ENCODE data around the gene BCL11A.

Gene BCL11A

DNA sequence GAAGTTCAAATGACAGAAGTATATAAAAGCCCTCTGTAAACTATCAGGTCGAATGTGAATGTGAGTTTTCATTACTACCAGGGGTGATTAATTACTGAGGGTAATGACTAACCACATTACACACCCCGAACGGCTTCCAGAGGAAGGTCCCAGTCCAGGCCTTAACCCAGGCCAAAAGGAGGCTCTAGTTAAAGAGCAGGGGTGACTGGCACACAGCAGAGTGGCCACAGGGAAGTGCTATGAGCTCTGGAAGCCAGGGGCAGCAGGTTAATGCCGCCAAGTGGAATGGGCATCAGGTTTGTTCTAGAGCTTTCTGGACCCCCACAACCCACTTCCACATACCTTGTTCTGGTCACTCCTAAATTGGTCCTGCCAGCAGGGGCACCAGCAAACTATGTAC, 87.7 kb downstream of the BCL11A start:
- no peak for DNase-seq (ENCODE audit: low read depth in 2 of 2)

GRCh38 chr2:60463249-60463648, 90.2 kb downstream of the BCL11A start:
- DNase-seq (ENCODE audit: low read depth in 2 of 2) = no peak

DNA sequence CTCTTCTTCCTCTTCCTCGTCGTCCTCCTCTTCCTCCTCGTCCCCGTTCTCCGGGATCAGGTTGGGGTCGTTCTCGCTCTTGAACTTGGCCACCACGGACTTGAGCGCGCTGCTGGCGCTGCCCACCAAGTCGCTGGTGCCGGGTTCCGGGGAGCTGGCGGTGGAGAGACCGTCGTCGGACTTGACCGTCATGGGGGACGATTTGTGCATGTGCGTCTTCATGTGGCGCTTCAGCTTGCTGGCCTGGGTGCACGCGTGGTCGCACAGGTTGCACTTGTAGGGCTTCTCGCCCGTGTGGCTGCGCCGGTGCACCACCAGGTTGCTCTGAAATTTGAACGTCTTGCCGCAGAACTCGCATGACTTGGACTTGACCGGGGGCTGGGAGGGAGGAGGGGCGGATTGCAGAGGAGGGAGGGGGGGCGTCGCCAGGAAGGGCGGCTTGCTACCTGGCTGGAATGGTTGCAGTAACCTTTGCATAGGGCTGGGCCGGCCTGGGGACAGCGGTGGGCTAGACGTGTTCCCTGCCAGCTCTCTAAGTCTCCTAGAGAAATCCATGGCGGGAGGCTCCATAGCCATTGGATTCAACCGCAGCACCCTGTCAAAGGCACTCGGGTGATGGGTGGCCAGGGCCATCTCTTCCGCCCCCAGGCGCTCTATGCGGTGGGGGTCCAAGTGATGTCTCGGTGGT, 91.9 kb downstream of the BCL11A start:
- DNase-seq (ENCODE audit: low read depth in 2 of 2) = no peak

- no peak for DNase-seq (ENCODE audit: low read depth in 2 of 2)
Measured at GRCh38 chr2:60460577-60461420, 92.7 kb downstream of the BCL11A start.

- no peak for DNase-seq (ENCODE audit: low read depth in 2 of 2)
Measured at GRCh38 chr2:60459851-60460250, 93.6 kb downstream of the BCL11A start.

DNA sequence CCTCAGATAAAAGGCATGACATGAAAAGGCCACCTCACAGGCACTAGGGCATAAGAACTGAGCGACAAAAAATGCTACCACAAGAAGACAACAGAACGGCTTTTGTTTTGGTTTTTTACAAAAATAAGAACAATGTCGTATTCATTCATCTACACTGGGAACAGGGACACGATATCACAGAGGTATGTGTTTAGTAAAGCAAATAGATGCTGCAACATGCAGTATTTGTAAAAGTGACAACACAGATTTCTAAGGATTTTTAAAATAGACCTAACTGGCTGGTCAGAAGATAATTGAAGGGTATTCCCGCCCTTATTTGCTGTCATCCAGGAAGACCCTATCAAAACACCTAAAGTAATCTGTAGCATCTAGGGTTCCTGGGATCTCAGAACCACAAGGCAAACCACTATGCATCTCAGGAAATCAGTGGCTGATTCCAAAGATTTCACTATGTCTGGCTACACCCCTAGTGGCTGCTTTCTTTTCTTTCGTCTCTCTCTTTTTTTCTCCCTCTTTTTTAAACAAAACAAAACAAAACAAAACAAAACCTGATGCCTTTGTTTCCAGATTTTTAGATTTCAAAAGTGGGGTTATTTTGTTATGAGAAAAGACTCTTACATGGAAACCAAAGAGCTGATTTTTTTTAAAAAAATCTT, 97.2 kb downstream of the BCL11A start:
- no peak for DNase-seq (ENCODE audit: low read depth in 2 of 2)

GRCh38 chr2:60453872-60454271, 99.6 kb downstream of the BCL11A start:
- no peak for DNase-seq (ENCODE audit: low read depth in 2 of 2)

DNA sequence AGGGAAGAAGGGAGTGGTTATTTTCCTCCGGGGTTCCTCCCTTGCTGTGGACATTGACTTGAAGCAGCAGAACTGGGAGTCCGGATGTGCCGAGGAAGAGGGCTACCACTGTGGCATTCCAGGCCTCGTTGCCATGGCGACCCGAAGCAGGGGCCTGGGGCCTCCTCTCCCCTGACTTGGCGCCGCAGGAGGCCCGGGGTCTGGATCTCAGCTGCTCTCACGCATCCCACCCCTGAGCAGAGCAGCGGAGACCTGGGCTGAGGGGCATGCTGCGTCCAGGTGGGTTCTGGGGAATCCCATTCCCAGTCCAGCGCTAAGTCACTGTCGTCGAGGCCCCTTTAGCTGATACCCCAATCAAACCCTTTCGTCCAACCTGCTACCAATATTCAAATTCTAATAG, 100.2 kb downstream of the BCL11A start:
- DNase-seq (ENCODE audit: low read depth in 2 of 2) = no peak

GRCh38 chr2:60450488-60450887, 103.0 kb downstream of the BCL11A start:
- no peak for DNase-seq (ENCODE audit: low read depth in 2 of 2)

GRCh38 chr2:60447943-60448342, 105.5 kb downstream of the BCL11A start:
- no peak for DNase-seq (ENCODE audit: low read depth in 2 of 2)

- DNase-seq (ENCODE audit: low read depth in 2 of 2) = no peak
Measured at GRCh38 chr2:60446413-60447267, 106.8 kb downstream of the BCL11A start.

DNA sequence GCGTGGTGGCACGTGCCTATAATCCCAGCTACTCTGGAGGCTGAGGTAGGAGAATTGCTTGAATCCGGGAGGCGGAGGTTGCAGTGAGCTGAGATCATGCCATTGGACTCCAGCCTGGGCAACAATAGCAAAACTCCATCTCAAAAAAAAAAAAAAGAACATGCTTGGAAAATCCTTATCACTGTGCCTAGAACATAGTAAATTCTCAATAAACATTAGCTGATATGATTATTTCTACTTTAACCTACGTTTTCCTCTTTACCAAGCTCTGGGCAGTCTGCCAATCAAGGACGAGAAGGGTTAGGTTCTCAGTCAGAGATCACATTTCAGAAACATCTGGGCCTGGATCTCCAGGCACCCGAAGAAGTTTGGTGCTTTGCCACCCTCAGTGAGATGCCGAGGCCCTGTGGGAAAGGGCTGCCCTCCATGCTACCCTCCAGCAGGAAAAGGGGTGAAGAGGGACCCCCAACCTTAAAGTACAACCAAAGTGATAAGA, 107.7 kb downstream of the BCL11A start:
- no peak for DNase-seq (ENCODE audit: low read depth in 2 of 2)

DNA sequence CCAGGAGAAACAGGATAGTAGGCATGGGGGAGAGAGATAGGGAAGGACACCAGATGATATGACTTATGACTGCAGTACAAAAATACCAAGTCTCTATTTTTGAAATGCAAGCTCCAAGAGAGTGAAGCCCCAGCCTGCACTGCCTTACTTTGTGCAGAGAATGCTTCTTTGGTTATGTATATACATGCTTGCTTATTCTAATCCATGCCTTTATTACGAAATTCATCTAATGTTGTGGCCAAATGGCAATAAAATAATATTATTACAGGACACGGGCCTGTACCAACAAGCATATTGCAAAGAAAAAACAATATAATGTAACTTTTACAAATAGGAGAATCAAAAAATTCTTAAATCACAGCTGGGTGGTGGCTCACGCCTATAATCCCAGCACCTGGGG, 110.8 kb downstream of the BCL11A start:
- no peak for DNase-seq (ENCODE audit: low read depth in 2 of 2)

- DNase-seq (ENCODE audit: low read depth in 2 of 2) = no peak
Measured at GRCh38 chr2:60441800-60442199, 111.7 kb downstream of the BCL11A start.

DNA sequence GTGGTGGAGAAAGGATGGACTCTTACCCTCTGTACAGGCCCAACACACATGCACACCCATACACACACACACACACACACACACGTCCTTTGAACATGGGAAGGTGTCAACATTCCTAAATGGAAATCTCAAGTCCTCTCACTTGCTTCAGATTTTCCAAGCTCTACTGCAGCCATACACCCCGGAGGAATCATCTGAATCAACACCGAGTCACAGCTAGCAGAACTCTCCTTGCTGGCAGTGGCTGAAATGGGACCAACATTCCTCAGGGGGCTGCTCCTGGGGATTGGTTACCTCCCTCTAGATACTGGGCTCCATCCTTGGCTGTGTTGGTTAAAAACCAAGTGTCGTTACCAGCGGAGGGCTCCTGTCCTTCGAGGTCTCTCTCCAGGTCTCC, 112.7 kb downstream of the BCL11A start:
- no peak for DNase-seq (ENCODE audit: low read depth in 2 of 2)

- DNase-seq (ENCODE audit: low read depth in 2 of 2) = no peak
Measured at GRCh38 chr2:60440079-60440766, 113.2 kb downstream of the BCL11A start.

DNA sequence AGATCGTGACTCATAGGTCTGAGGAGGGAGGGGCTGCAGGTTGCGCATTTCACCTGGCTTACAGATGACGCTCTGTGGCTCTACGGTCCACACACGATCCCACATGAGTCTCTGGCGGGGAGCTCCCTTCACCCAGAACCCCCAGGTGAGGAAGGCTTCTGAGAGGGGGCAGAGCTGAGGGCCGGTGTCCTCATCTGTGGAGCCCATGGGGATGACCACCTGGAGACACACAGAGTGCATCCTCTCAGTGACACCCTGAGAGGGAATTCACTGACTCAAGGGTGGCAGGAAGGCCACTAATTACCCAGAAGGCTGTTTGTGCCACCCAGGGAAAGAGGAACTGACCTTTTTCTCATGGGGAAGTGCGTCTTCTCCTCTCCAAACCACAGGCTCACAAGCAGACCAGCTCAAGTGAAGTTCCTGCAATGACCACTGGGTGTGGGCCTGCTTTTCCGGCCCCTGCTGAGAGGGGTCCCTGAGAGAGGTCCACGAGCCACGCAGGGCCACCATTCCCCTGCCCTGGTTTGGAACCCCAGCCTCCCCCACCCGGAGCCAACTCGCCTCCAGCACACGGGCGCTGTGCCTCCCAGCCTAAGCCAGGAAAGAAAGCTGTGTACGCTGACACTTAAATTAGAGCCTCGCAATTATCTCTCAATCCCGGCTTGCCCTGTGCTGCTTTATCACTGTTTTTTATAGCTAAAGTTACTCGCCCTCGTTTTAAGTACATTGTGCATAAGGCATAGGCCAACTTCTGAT, 114.1 kb downstream of the BCL11A start:
- DNase-seq (ENCODE audit: low read depth in 2 of 2) = no peak

- no peak for DNase-seq (ENCODE audit: low read depth in 2 of 2)
Measured at GRCh38 chr2:60438653-60439052, 114.8 kb downstream of the BCL11A start.

DNA sequence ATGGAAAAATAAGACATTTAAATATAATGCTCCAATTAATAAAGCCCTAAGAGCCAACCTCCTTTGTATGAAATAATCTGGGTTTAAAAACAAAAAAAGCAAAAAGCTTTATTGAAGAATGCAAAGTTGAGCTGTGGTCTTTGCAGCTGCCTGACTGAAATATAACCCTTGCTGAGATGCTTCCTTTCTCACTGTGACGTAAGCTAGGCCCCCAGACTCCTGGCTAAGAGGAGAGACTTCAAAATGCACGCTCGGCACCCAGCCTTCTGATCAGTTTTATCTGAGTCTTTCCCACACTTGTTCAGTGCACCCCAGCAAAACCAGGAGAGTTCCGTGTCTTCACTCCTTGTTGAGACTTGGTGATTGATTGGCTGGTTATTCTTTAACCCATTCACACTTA, 115.3 kb downstream of the BCL11A start:
- DNase-seq (ENCODE audit: low read depth in 2 of 2) = no peak

DNA sequence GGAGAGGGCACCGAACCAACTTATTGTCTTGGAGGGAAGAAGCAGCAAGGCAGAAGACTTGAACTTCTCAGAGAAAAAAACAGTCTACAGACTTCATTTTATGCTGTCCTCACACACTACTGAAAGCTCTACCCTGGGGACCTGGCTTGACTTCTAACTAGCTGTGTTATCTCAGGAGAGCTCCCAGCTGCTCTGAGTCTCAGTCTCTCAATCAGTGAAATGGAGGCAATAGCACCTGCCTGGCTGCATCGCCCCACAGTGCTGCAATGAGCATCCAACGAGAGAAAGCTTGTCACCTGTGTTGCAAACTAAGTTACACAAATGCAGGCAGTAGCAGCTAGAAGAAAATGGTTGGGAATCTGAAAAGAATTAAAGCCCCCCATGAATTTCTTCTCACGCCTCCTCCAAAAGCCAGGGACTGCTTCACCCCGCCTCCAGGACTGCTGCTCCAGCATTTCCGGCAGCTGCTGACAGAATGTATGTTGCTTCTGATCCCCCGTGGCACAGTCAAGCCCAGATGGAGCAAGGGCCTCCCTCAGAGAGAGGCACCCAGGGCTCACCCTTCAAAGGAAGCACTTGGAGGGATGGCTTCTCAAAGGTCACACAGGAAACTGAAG, 116.3 kb downstream of the BCL11A start:
- no peak for DNase-seq (ENCODE audit: low read depth in 2 of 2)
